Measurements from ENCODE around the gene LMO1.

LMO1 gene

DNA sequence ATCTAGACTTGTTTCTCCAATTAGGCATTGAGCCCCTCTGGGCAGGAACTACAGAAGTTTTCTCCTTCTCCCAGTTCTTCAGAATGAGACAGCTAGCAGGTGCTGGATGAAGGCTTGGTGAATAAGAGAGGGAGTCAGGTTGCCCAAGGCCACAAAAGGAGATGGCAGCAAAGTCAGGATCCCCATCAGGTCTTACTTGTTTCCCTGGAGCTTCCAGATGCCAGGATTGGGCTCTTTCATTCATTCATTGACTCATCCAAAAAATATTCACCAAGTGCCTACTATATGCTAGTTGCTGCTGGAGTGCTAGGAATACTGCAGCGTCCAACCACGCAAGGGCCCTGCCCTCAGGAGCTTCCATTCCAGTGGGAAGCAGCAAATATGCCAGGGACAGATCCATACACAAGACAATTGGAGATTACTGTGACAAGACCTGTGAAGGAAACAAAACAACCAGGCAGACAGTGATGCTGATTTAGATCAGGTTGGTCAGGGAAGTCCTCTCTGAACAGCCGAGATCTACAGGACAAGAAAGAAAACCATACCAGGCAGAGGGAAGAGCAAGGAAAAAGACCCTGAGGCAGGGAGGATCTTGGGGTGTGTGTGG, 24.6 kb upstream of the LMO1 start:
- no peak for DNase-seq (ENCODE audit: low read depth)

- DNase-seq (ENCODE audit: low read depth) = no peak
Observed at GRCh38 chr11:8287703-8288102, 24.0 kb upstream of the LMO1 start.

DNA sequence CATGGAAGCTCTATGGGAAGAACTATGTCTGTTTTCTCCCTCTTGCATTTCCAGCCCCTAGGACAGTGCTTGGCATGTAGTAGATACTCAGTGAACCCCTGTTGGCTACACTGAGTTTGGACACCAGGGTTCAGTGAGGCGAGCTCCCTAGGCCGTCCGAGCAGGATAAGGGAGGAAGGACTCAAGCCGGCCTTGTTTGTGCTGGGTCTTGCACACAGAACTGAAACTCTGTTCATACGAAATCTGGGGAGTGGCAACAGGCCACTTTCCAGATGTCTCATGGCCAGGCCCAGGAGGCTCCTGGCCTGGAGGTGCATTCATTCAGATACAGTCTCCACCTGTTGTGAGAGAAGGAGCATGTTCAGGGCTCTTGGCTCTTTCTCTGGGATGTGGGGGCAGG, 23.6 kb upstream of the LMO1 start:
- DNase-seq (ENCODE audit: low read depth) = no peak

GRCh38 chr11:8286886-8287285, 23.2 kb upstream of the LMO1 start:
- DNase-seq (ENCODE audit: low read depth) = no peak

- DNase-seq (ENCODE audit: low read depth) = no peak
Observed at GRCh38 chr11:8285796-8286195, 22.1 kb upstream of the LMO1 start.

- no peak for DNase-seq (ENCODE audit: low read depth)
Observed at GRCh38 chr11:8285228-8285627, 21.6 kb upstream of the LMO1 start.

GRCh38 chr11:8283465-8284230, 20.0 kb upstream of the LMO1 start:
- no peak for DNase-seq (ENCODE audit: low read depth)

- DNase-seq (ENCODE audit: low read depth) = no peak
Observed at GRCh38 chr11:8283100-8283464, 19.4 kb upstream of the LMO1 start.

GRCh38 chr11:8282631-8283030, 19.0 kb upstream of the LMO1 start:
- DNase-seq (ENCODE audit: low read depth) = no peak

- no peak for DNase-seq (ENCODE audit: low read depth)
Observed at GRCh38 chr11:8281266-8281665, 17.6 kb upstream of the LMO1 start.

GRCh38 chr11:8277691-8278090, 14.0 kb upstream of the LMO1 start:
- no peak for DNase-seq (ENCODE audit: low read depth)

- DNase-seq (ENCODE audit: low read depth) = no peak
Observed at GRCh38 chr11:8276528-8276927, 12.8 kb upstream of the LMO1 start.

DNA sequence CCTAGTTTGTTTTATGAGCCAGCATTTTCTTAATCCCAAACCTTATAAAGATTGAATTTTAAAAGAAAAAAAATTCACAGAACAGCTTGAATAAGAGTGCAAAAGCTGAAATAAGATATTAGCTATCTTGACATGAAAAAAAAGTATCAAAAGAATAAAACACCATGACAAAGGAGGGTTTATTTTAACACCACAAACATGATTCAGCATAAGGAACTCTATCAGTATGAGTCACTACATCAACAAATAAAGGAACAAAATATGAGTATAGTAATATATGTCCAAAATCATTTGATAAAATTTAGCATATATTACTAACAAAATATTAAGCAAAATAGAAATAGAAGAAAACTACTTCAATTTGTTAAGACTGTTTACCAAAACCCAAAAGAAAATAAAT, 9.6 kb upstream of the LMO1 start:
- DNase-seq (ENCODE audit: low read depth) = no peak

DNA sequence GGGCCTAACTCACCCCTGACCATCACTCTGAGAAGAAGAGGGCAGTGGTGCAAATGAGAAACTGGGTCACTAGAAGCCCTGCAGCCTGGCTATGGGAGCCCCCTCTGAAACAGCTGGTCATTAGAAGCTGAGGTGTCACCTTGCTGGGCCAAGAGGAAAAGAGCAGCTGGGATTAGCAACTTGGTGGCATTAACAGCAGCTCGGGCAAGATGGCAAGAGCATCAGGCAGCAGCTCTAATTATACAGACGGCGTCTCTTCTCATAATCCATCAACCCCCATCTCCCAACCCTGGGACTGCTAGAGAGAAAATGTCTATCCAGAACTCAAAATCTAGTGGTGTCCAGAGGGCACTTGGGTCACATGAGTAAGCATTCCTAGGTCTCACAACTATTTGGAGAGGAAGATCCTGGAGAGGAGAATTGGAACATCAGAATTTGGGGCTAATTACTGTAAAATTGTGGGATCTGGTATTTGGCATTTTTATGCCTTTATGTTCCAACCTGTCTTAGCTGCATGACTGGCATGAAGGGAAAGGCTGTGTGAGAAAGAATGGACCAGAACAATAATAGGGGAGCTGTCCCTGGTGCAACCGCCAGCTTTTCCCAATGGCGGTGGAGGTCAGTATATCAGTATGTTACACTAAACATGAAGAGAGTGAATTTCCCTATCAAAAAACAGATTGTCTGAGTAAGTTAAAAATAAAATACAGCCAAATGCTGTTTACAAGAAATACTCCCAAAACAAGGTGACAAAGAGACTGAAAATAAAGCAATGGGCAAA, 7.6 kb upstream of the LMO1 start:
- DNase-seq (ENCODE audit: low read depth) = no peak

DNA sequence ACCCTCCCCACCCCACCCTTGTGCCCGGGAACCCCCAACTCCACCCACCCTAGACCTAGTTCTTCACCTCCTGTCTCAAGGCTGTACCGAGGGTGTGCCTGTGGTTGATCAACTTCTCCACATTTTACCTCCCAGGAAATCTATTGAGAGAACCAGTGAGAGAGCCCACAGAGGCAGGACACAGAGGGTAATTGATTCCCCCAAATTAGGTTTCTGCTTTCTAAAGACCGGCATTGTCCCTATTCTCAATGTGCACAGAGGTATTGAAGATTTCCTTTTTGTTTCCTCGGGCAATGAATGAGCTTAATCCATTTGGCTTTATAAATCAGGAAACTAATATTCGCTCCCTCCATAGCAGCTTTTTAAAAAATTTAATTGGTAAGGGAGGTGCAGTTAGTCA, 6.0 kb upstream of the LMO1 start:
- DNase-seq (ENCODE audit: low read depth) = no peak

- DNase-seq (ENCODE audit: low read depth) = no peak
Observed at GRCh38 chr11:8268530-8269400, 5.1 kb upstream of the LMO1 start.

DNA sequence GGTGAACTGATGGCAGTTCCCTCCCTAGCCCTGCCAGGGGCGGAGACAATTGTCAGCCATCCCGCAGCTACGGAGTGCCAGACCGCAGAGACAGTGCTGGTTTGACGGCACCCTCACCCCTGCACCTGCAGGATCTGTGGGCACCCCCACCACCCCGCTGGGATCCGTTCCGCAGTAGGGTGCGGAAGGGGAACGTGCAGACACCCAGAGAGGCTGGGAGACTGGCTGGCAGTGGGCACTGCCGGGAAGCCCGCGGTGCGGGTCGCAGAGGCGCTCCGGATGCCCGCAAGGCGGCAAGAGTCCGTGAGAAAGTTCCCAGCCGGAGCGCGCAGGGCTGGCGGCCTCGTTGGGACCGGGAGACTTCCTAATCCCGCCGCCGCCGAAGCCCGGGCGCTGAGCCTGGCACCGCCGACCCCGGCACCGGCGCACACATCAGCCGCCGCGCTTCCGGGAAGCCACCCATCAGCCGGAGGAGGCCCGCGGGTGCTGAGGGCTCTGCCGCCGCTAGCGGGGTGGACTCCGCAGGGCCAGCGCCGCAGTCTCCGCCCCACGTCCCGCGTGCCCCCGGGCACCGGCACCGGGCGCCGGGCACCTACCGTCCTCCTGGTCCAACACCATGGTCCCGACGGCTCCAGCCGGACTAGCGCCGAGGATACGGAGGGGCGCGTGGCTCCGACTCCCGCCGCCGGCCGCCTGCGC, 4.3 kb upstream of the LMO1 start:
- no peak for DNase-seq (ENCODE audit: low read depth)

DNA sequence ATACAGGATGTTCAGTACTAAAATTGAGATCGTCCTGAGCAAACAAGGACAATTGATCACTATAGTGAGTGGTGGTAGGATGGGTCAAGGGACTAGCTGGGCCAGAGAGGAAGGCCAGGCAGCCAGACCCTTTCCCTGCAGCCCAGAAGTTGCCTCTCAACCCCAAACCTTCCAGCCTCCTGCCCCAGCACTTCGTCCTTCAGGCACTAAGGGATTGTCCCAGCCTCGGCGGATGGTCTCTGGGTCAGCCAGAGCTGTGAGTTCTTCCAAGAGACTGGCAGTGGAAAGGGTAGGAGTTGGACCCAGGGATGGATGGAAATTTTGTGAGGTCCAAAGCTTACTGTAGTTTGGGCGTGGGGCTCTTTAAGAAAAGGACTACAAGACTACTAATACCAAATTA, 3.6 kb upstream of the LMO1 start:
- DNase-seq (ENCODE audit: low read depth) = no peak

GRCh38 chr11:8266246-8267241, 2.9 kb upstream of the LMO1 start:
- DNase-seq (ENCODE audit: low read depth) = no peak

- no peak for DNase-seq (ENCODE audit: low read depth)
Observed at GRCh38 chr11:8265681-8266241, 2.1 kb upstream of the LMO1 start.

Measured in non-pigmented ciliary epithelial cell (primary cell).